GM21737 (cell line): ENCODE data around the gene BMP6.

Experiments
- ATAC-seq: cut with Tn5 transposase; IDR thresholded peaks from one replicate; pipeline ENCODE4 v1.9.1; 2021; ENCODE audit warnings: mild to moderate bottlenecking, moderate library complexity; ENCODE audit not compliant: unreplicated experiment

The BMP6 gene

GRCh38 chr6:7919871-7920270 is 194.0 kb downstream of the BMP6 start:
- no peak for ATAC-seq

GRCh38 chr6:7920425-7920824 is 194.5 kb downstream of the BMP6 start:
- ATAC-seq: no peak

GRCh38 chr6:7921046-7921445 is 195.1 kb downstream of the BMP6 start:
- ATAC-seq: no peak

- no peak for ATAC-seq
Measured at GRCh38 chr6:7921632-7922092, 195.8 kb downstream of the BMP6 start.

GRCh38 chr6:7922596-7922995 is 196.7 kb downstream of the BMP6 start:
- no peak for ATAC-seq

- ATAC-seq: no peak
Measured at GRCh38 chr6:7924867-7925266, 199.0 kb downstream of the BMP6 start.
